ENCODE results near the gene SLC1A5.

SLC1A5 gene

GRCh38 chr19:46725036-46725820, 63.2 kb downstream of the SLC1A5 start:
- no peak for DNase-seq (ENCODE audit: low spot score)
